PC-3 (cell line): Measurements from ENCODE around the gene SMAD7. TPM values are rescaled to one million over a fixed set of nuclear protein-coding genes. Genes with fewer than 3 reads are reported as not detected.

Source experiments
- ATAC-seq: fragments of 200-7000 bp; cut with Tn5 transposase; 2 replicates; pipeline ENCODE4 v1.9.1; 2020; ENCODE audit warnings: mild to moderate bottlenecking, moderate library complexity
- BruUV-seq: library from RNA; stranded (reverse); fragments of 400-500 nt; replicated peaks from 2 replicates; lab custom pipeline; 2021; lab: Mats Ljungman, UMichigan
- CTCF ChIA-PET: fragments of 300-600 bp; sonication (Branson Sonifier 250); formaldehyde crosslinking; loops from one replicate; lab custom pipeline; 2022; ENCODE audit warnings: antibody characterized with exemption; lab: Charles Lee
- POLR2A ChIA-PET: fragments of 300-600 bp; sonication (Branson Sonifier 250); formaldehyde crosslinking; loops from one replicate; lab custom pipeline; 2022; ENCODE audit warnings: antibody characterized with exemption; ENCODE audit not compliant: unreplicated experiment; lab: Charles Lee
- DNase-seq: peaks from one replicate; pipeline ENCODE4 v3.0.0-alpha.2; 2015
- H2AFZ ChIP-seq: fragments of 300-600 bp; sonication (generic); 2 replicates; pipeline ENCODE4 v1.6.0; 2016; ENCODE audit warnings: antibody characterized with exemption, low read length
- H3F3A ChIP-seq: fragments of 300-600 bp; sonication (generic); one replicate; pipeline ENCODE4 v1.6.0; 2017; ENCODE audit warnings: antibody characterized with exemption, low read length, control low read depth, mild to moderate bottlenecking; ENCODE audit not compliant: unreplicated experiment
- H3K27ac ChIP-seq: fragments of 300-600 bp; sonication (generic); 2 replicates; pipeline ENCODE4 v1.5.1; 2016; ENCODE audit warnings: mild to moderate bottlenecking, low read length
- H3K27me3 ChIP-seq: fragments of 300-600 bp; sonication (generic); 2 replicates; pipeline ENCODE4 v1.6.1; 2016; ENCODE audit warnings: low read length, mixed read lengths
- H3K36me3 ChIP-seq: fragments of 300-600 bp; sonication (generic); 2 replicates; pipeline ENCODE4 v1.6.1; 2016; ENCODE audit warnings: low read depth, mixed run types, low read length, mixed read lengths
- H3K4me1 ChIP-seq: fragments of 300-600 bp; sonication (generic); 2 replicates; pipeline ENCODE4 v1.5.1; 2016; ENCODE audit warnings: low read length; ENCODE audit not compliant: insufficient read depth
- H3K4me2 ChIP-seq: fragments of 300-600 bp; sonication (generic); 2 replicates; pipeline ENCODE4 v1.6.0; 2016; ENCODE audit warnings: low read length
- H3K4me3 ChIP-seq: fragments of 300-600 bp; sonication (generic); 2 replicates; pipeline ENCODE4 v1.5.1; 2016; ENCODE audit warnings: mild to moderate bottlenecking, low read length, mixed read lengths
- H3K79me2 ChIP-seq: fragments of 300-600 bp; sonication (generic); 2 replicates; pipeline ENCODE4 v1.6.1; 2017; ENCODE audit warnings: low read length, mixed read lengths
- H3K9ac ChIP-seq: fragments of 300-600 bp; sonication (generic); 2 replicates; pipeline ENCODE4 v1.6.0; 2016; ENCODE audit warnings: mild to moderate bottlenecking, low read length
- H3K9me2 ChIP-seq: fragments of 300-600 bp; sonication (generic); replicated peaks from 2 replicates; pipeline ENCODE4 v1.6.1; 2016; ENCODE audit warnings: mixed run types, low read length, mixed read lengths
- H3K9me3 ChIP-seq: fragments of 300-600 bp; sonication (generic); 2 replicates; pipeline ENCODE4 v1.6.1; 2016; ENCODE audit warnings: low read length, mixed read lengths
- H4K20me1 ChIP-seq: fragments of 300-600 bp; sonication (generic); 2 replicates; pipeline ENCODE4 v1.6.1; 2016; ENCODE audit warnings: low read length, mixed read lengths
- CTCF ChIP-seq: fragments of 300-600 bp; sonication (generic); conservative IDR thresholded peaks from 2 replicates; pipeline ENCODE4 v1.5.1; 2017; ENCODE audit warnings: antibody characterized with exemption, low read depth, mild to moderate bottlenecking, low read length
- EZH2 ChIP-seq: fragments of 300-600 bp; sonication (generic); IDR thresholded peaks from one replicate; pipeline ENCODE4 v1.6.1; 2017; ENCODE audit warnings: antibody characterized with exemption, mild to moderate bottlenecking, low read length; ENCODE audit not compliant: unreplicated experiment
- EZH2phosphoT487 ChIP-seq: fragments of 300-600 bp; sonication (generic); IDR thresholded peaks from 2 replicates; pipeline ENCODE4 v1.6.1; 2018; ENCODE audit warnings: mild to moderate bottlenecking, antibody characterized with exemption, low read length, borderline replicate concordance
- intact Hi-C: fragments of 100-400 bp; cut with micrococcal nuclease; formaldehyde crosslinking; loops from 2 replicates; pipeline ENCODE4 v1.9.0; 2023
- total RNA-seq: library from RNA; depleted of rRNA; stranded (reverse); fragments of >200 nt; gene quantifications from 2 replicates; pipeline ENCODE4 v1.2.3, GENCODE V29; 2014

The SMAD7 gene
- total RNA-seq, 1 experiment from 2014 or later, result 9.4 TPM

GRCh38 chr18:48932822-48933510 lies 17.8 kb downstream of the SMAD7 start:
- H4K20me1 ChIP-seq, result no peaks in the 10 kb centered on the region
- no peaks in the 10 kb centered on the region for H3K36me3 ChIP-seq
- H3K27ac ChIP-seq, result no peak overlapping the region
- no peaks in the 10 kb centered on the region for H3K27me3 ChIP-seq
- no peak overlapping the region for H3K4me2 ChIP-seq
- ATAC-seq (no peak), DNase-seq (no peak)
- no peaks in the 10 kb centered on the region for H3K9me2 ChIP-seq
- no peak overlapping the region for H2AFZ ChIP-seq
- no peak overlapping the region for H3K9ac ChIP-seq
- TF ChIP-seq EZH2 (no peak), CTCF (no peak), EZH2phosphoT487 (no peak)
- no peak overlapping the region for H3K4me3 ChIP-seq
- CTCF ChIA-PET, result no interaction called here
- H3K9me3 ChIP-seq, result no peaks in the 10 kb centered on the region
- no peaks in the 10 kb centered on the region for H3K79me2 ChIP-seq
- BruUV-seq, result no TSS peak
- H3F3A ChIP-seq, result no peaks in the 10 kb centered on the region
- POLR2A ChIA-PET, result no interaction called here
- intact Hi-C loops, result no loop called here
- H3K4me1 ChIP-seq, result peaks cover 6% of the 10 kb centered on the region; the same call in 1 of the 2 replicates

DNA sequence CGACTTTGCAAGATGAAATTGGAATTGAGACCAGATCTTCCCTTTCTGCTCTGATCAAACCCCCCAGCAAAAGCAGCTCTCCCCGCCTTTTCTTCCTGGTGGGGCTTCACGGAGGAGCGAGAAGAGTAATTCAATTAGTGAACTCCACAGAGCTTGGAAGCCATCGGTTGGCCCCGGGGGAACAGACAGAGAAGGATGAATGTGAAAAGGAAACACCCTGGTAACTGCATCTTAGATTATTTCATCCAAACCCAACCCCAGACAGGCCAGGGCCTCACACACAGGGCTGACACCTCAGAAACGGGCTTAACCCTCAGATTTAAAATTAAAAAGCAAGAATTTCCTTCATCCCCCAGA lies 18.3 kb downstream of the SMAD7 start:
- no peak for ATAC-seq
- no peaks in the 10 kb centered on the region for H3K9me2 ChIP-seq
- CTCF ChIA-PET, result no interaction called here
- no peaks in the 10 kb centered on the region for H3K9me3 ChIP-seq
- H3K27ac ChIP-seq, result no peak overlapping the region
- intact Hi-C loops, result no loop called here
- POLR2A ChIA-PET, result no interaction called here
- H3K9ac ChIP-seq, result no peak overlapping the region
- H2AFZ ChIP-seq, result no peak overlapping the region
- TF ChIP-seq CTCF, result no peak
- no peak for TF ChIP-seq EZH2
- no peak for TF ChIP-seq EZH2phosphoT487
- DNase-seq, result no peak
- H3F3A ChIP-seq, result no peaks in the 10 kb centered on the region
- H3K27me3 ChIP-seq, result no peaks in the 10 kb centered on the region
- H3K4me1 ChIP-seq, result peaks cover 1% of the 10 kb centered on the region; the same call in 1 of the 2 replicates
- no peak overlapping the region for H3K4me3 ChIP-seq
- H3K4me2 ChIP-seq, result no peak overlapping the region
- H3K36me3 ChIP-seq, result no peaks in the 10 kb centered on the region
- H4K20me1 ChIP-seq, result no peaks in the 10 kb centered on the region
- no TSS peak for BruUV-seq
- no peaks in the 10 kb centered on the region for H3K79me2 ChIP-seq

DNA sequence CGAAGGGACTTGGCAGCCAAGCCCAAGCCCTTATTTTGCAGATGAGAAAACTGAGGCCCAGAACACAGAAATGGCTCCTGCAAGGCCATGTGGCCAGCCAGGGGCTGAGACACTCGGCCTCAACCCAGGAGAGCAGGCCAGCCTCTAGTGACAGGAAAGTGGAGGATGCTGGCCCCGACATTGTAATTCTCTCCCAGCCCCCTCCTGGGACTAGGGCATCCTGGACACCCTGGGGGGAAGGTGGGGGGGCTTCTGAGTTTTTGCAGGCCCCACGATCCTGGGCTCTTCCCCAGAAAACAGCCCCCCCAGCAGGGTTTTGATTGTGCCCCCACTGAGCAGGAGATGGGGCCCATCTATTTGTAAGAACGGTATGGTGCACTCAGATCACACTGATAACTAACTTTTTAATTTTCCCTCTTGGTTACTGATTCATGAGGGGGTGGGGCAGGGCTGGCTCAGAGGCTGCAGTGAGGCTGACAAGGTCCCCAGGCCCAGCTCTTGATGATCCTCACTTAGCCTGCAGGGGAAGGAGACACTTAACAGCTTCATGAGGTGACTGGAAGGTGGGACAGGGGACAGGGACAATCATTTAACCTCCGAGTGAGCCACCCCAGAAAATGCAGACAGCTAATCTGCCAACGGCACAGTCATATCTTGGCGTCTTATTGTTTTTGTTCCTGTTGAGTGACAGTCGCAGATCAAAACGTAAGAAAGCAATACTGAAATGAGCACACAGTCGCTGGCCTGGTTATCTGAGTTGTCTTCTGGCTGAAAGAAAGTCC lies 18.9 kb downstream of the SMAD7 start:
- Histone ChIP-seq H3K4me3 (no peak overlapping the region), H3F3A (no peaks in the 10 kb centered on the region), H3K4me2 (no peak overlapping the region), H3K9me3 (no peaks in the 10 kb centered on the region), H3K79me2 (no peaks in the 10 kb centered on the region), H3K27me3 (no peaks in the 10 kb centered on the region), H3K27ac (no peak overlapping the region), H2AFZ (no peak overlapping the region), H3K9ac (no peak overlapping the region), H3K4me1 (no peaks in the 10 kb centered on the region), H3K9me2 (no peaks in the 10 kb centered on the region), H4K20me1 (no peaks in the 10 kb centered on the region), H3K36me3 (no peaks in the 10 kb centered on the region)
- BruUV-seq, result no TSS peak
- DNase-seq (no peak), ATAC-seq (no peak)
- CTCF ChIA-PET, result no interaction called here
- TF ChIP-seq EZH2 (no peak), CTCF (no peak), EZH2phosphoT487 (no peak)
- intact Hi-C loops, result no loop called here
- POLR2A ChIA-PET, result no interaction called here
